DMS114 treated with DMSO at 0.1 percent for 48 hours (cell line): ENCODE measurements around the gene B9D2.
A peak's percentile ranks its signal among the peaks of the same experiment; 100 is the strongest.
"Not testable (repeated sequence)": the region's sequence is repeated elsewhere in the genome, so short reads cannot be mapped to it uniquely, and the experiment has no call there.

Source experiments
- DNase-seq: peaks from one replicate; lab custom pipeline; 2025; ENCODE audit not compliant: unreplicated experiment; lab: John Stamatoyannopoulos, UW

The B9D2 gene

GRCh38 chr19:41363753-41364523 lies at the start of gene B9D2:
TSS of gene B9D2 (minus strand) at chr19:41364149. CDS start at chr19:41363519, 630 bp downstream.
- DNase-seq: peak; percentile 99

- DNase-seq: no peak
Measured at GRCh38 chr19:41412953-41413352, 49.0 kb upstream of the B9D2 start.

GRCh38 chr19:41411968-41412265 lies 48.0 kb upstream of the B9D2 start:
- DNase-seq: no peak

- DNase-seq: no peak
Measured at GRCh38 chr19:41411100-41411967, 47.4 kb upstream of the B9D2 start.

GRCh38 chr19:41410336-41411054 lies 46.5 kb upstream of the B9D2 start:
- DNase-seq: no peak

- DNase-seq: no peak
Measured at GRCh38 chr19:41409288-41409687, 45.3 kb upstream of the B9D2 start.

GRCh38 chr19:41408846-41409245 lies 44.9 kb upstream of the B9D2 start:
- not testable (repeated sequence) for DNase-seq

GRCh38 chr19:41408256-41408655 lies 44.3 kb upstream of the B9D2 start:
- DNase-seq: no peak

- no peak for DNase-seq
Measured at GRCh38 chr19:41407271-41407670, 43.3 kb upstream of the B9D2 start.

GRCh38 chr19:41405776-41406175 lies 41.8 kb upstream of the B9D2 start:
- no peak for DNase-seq

GRCh38 chr19:41403181-41403970 lies 39.4 kb upstream of the B9D2 start:
- no peak for DNase-seq

GRCh38 chr19:41402010-41402409 lies 38.1 kb upstream of the B9D2 start:
- no peak for DNase-seq

- DNase-seq: no peak
Measured at GRCh38 chr19:41401483-41401882, 37.5 kb upstream of the B9D2 start.

GRCh38 chr19:41399525-41399924 lies 35.6 kb upstream of the B9D2 start:
- DNase-seq: no peak

- no peak for DNase-seq
Measured at GRCh38 chr19:41399091-41399490, 35.1 kb upstream of the B9D2 start.

GRCh38 chr19:41398598-41398997 lies 34.6 kb upstream of the B9D2 start:
- DNase-seq: no peak

GRCh38 chr19:41398050-41398418 lies 34.1 kb upstream of the B9D2 start:
- no peak for DNase-seq

- peak; percentile 99 for DNase-seq
Measured at GRCh38 chr19:41397086-41398049, 33.4 kb upstream of the B9D2 start, which contains the start of the genes BCKDHA and EXOSC5. TSS of gene BCKDHA (plus strand) at chr19:41397818. CDS start at chr19:41397828, 10 bp downstream. TSS of gene EXOSC5 (minus strand) at chr19:41397359. CDS start at chr19:41397328, 31 bp downstream.

- no peak for DNase-seq
Measured at GRCh38 chr19:41395355-41395754, 31.4 kb upstream of the B9D2 start.

GRCh38 chr19:41392775-41393174 lies 28.8 kb upstream of the B9D2 start:
- no peak for DNase-seq
